AG04450 (cell line): ENCODE measurements around the gene RRP1B. TPM values are rescaled to one million over a fixed set of nuclear protein-coding genes. Genes with fewer than 3 reads are reported as not detected.

Experiments used
- CTCF ChIA-PET: fragments of 300-600, 350-600 bp; formaldehyde crosslinking; extraction: SDS; loops from one replicate; lab custom pipeline; 2022; ENCODE audit warnings: antibody characterized with exemption, inconsistent platforms; lab: Charles Lee
- POLR2A ChIA-PET: fragments of 350-600 bp; formaldehyde crosslinking; extraction: SDS; loops from one replicate; lab custom pipeline; 2021; ENCODE audit warnings: antibody characterized with exemption, inconsistent platforms; lab: Yijun Ruan, JAX
- DNase-seq: peaks from one replicate; pipeline ENCODE4 v3.0.0-alpha.2; 2011; ENCODE audit warnings: low read depth, low spot score
- H3K27ac ChIP-seq: one replicate; pipeline ENCODE4 v1.5.1; 2012; ENCODE audit warnings: low read depth, low read length, control low read depth
- H3K27me3 ChIP-seq: one replicate; pipeline ENCODE4 v1.6.0; 2012; ENCODE audit warnings: low read length; ENCODE audit not compliant: control insufficient read depth, insufficient read depth
- H3K4me3 ChIP-seq: 2 replicates; pipeline ENCODE4 v1.5.1; 2011; ENCODE audit warnings: mild to moderate bottlenecking, low read depth, low read length, control low read depth
- H3K9me3 ChIP-seq: 2 replicates; pipeline ENCODE4 v1.5.1; 2012; ENCODE audit warnings: low read length; ENCODE audit not compliant: control insufficient read depth, insufficient read depth
- CTCF ChIP-seq: IDR thresholded peaks from 2 replicates; pipeline ENCODE4 v1.5.1; 2011; ENCODE audit warnings: low read depth, low read length, control low read depth, inconsistent platforms
- polyA plus RNA-seq: library from polyadenylated mRNA; depleted of rRNA; stranded (reverse); fragments of >200 nt; gene quantifications from 2 replicates; pipeline ENCODE4 v1.2.3, GENCODE V29; 2011

Gene RRP1B
- polyA plus RNA-seq, 1 experiment = 17.4 TPM

GRCh38 chr21:43718872-43719747 is 59.8 kb downstream of the RRP1B start, which contains the start of gene PDXK:
Gene PDXK (plus strand): TSS chr21:43719129. CDS start chr21:43719295, 166 bp downstream.
- H3K27me3 ChIP-seq = no peaks in the 10 kb centered on the region
- ChIA-PET CTCF (no interaction called here), POLR2A (interaction anchor here (1.6 to 1.7 kb wide), 2 partner anchors 9 to 15 kb away, joined by 5 to 20 read pairs; no protein-coding TSS in a partner anchor)
- no peak for DNase-seq
- TF ChIP-seq CTCF = no peak
- H3K4me3 ChIP-seq = peak within 1 kb of the TSS; percentile 92
- no peaks in the 10 kb centered on the region; the same call in 1 of the 2 replicates for H3K9me3 ChIP-seq
- H3K27ac ChIP-seq = peak within 1 kb of the TSS; percentile 57

- Histone ChIP-seq H3K4me3 (peak overlapping the region; percentile 92), H3K27ac (peak overlapping the region; percentile 57), H3K27me3 (no peaks in the 10 kb centered on the region), H3K9me3 (no peaks in the 10 kb centered on the region; the same call in 1 of the 2 replicates)
- CTCF ChIA-PET = no interaction called here
- POLR2A ChIA-PET = interaction anchor here (0.6 to 1.7 kb wide), 3 partner anchors 8 to 29 kb away, joined by 4 to 20 read pairs (median 5); no protein-coding TSS in a partner anchor
- DNase-seq = no peak
- no peak for TF ChIP-seq CTCF
Measured at GRCh38 chr21:43719748-43720538, 60.6 kb downstream of the RRP1B start.

GRCh38 chr21:43720539-43721166 is 61.3 kb downstream of the RRP1B start:
- DNase-seq = no peak
- H3K27ac ChIP-seq = no peak overlapping the region
- no peaks in the 10 kb centered on the region for H3K27me3 ChIP-seq
- H3K4me3 ChIP-seq = peak overlapping the region; percentile 92
- CTCF ChIA-PET = no interaction called here
- TF ChIP-seq CTCF = no peak
- H3K9me3 ChIP-seq = no peaks in the 10 kb centered on the region; the same call in 1 of the 2 replicates
- POLR2A ChIA-PET = interaction anchor here (1.6 to 1.7 kb wide), 2 partner anchors 8 to 13 kb away, joined by 5 to 20 read pairs; no protein-coding TSS in a partner anchor

- no peaks in the 10 kb centered on the region; the same call in 1 of the 2 replicates for H3K9me3 ChIP-seq
- no peak overlapping the region for H3K27ac ChIP-seq
- no peaks in the 10 kb centered on the region for H3K27me3 ChIP-seq
- no peak for TF ChIP-seq CTCF
- DNase-seq = no peak
- CTCF ChIA-PET = no interaction called here
- POLR2A ChIA-PET = no interaction called here
- H3K4me3 ChIP-seq = peak overlapping the region; percentile 92
Measured at GRCh38 chr21:43721206-43721605, 61.8 kb downstream of the RRP1B start.
